B cell (primary cell): ENCODE measurements around the gene MED9.

Experiments used
- CTCF ChIP-seq: fragments of 200-600 bp; IDR thresholded peaks from one replicate; pipeline ENCODE4 v1.8.0; 2022; ENCODE audit warnings: antibody characterized with exemption, mild to moderate bottlenecking
- EZH2 ChIP-seq: IDR thresholded peaks from 2 replicates; pipeline ENCODE4 v1.6.1; 2012; ENCODE audit warnings: borderline replicate concordance, low read depth, mild to moderate bottlenecking, moderate library complexity, low read length; ENCODE audit not compliant: insufficient read depth, poor library complexity, severe bottlenecking

GRCh38 chr17:17496189-17497064, 19.6 kb downstream of the MED9 start, which contains the start of gene RASD1:
- TF ChIP-seq CTCF (peak; percentile 94), EZH2 (no peak)
